Activated CD8-positive, alpha-beta T cell treated with anti-CD3 and anti-CD28 coated beads, Interleukin-2, amount 10 ng/mL, durations not matched to agents 7 days and 5 days (primary cell): ENCODE measurements around the gene IRS1. TPM values are rescaled to one million over a fixed set of nuclear protein-coding genes. Genes with fewer than 3 reads are reported as not detected.

Source experiments
- ATAC-seq: fragments of 150-1000 bp; cut with Tn5 transposase; one replicate; pipeline ENCODE4 v1.10.0; 2021; ENCODE audit warnings: moderate library complexity
- CTCF ChIA-PET: fragments of 350-600 bp; sonication (Branson Sonifier 250); formaldehyde crosslinking; loops from one replicate; lab custom pipeline; 2021; ENCODE audit warnings: antibody characterized with exemption; lab: Charles Lee
- POLR2A ChIA-PET: fragments of 350-600 bp; sonication (Branson Sonifier 250); formaldehyde crosslinking; loops from one replicate; lab custom pipeline; 2021; ENCODE audit warnings: antibody characterized with exemption; lab: Charles Lee
- DNase-seq: peaks from one replicate; pipeline ENCODE4 v3.0.0-alpha.2; 2020
- H3K27ac Mint-ChIP-seq: one replicate; pipeline ENCODE4 v1.8.0; 2021; ENCODE audit warnings: mild to moderate bottlenecking, mixed read lengths
- H3K27me3 Mint-ChIP-seq: one replicate; pipeline ENCODE4 v1.8.0; 2021; ENCODE audit warnings: low read depth, mixed read lengths
- H3K36me3 Mint-ChIP-seq: one replicate; pipeline ENCODE4 v1.8.0; 2021; ENCODE audit warnings: low read depth, mixed read lengths
- H3K4me1 Mint-ChIP-seq: one replicate; pipeline ENCODE4 v1.8.0; 2021; ENCODE audit warnings: low read depth, mixed read lengths
- H3K4me3 Mint-ChIP-seq: one replicate; pipeline ENCODE4 v1.8.0; 2021; ENCODE audit warnings: mild to moderate bottlenecking, mixed read lengths
- H3K9me3 Mint-ChIP-seq: one replicate; pipeline ENCODE4 v1.8.0; 2022; ENCODE audit warnings: mixed read lengths; ENCODE audit not compliant: insufficient read depth
- total RNA-seq, 2 experiments: library from RNA; stranded (reverse); gene quantifications; one replicate each; pipeline ENCODE4 v1.2.3, GENCODE V29; 2021

IRS1 gene
- total RNA-seq, 2 experiments from 2014 or later: 7.3 to 9.6 TPM

DNA sequence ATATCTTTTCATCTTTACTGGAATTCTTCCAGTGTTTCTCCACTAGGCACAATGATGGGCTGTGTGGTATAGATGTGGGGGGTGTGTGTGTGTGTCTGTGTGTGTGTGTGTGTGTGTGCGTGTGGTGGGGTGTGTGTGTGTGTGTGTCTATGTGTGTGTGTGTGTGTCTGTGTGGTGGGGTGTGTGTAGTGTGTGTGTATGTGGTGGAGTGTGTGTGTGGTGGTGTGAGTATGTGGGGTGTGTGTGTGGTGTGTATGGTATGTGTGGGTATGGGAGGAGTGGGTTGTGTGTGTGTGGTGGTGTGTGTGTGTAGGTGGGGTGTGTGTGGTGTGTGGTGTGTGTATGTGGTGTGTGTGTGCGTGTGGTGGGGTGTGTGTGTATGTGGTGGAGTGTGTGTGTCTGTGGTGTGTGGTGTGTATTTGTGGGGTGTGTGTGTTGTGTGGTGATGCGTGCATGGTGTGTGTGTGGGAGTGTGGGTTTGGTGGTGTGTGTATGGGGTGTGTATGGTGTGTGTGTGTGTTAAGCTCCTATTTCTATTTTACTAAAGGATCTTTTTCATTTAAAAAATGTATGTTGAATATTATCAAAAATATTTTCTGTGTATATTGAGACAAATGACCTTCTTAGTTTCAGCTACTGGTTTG is 84.2 kb downstream of the IRS1 start:
- DNase-seq: no peak
- CTCF ChIA-PET: no interaction called here
- no peak overlapping the region for H3K27ac Mint-ChIP-seq
- POLR2A ChIA-PET: no interaction called here
- H3K4me3 Mint-ChIP-seq: no peak overlapping the region
- no peaks in the 10 kb centered on the region for H3K9me3 Mint-ChIP-seq
- H3K4me1 Mint-ChIP-seq: no peaks in the 10 kb centered on the region
- no peaks in the 10 kb centered on the region for H3K36me3 Mint-ChIP-seq
- H3K27me3 Mint-ChIP-seq: peaks cover 13% of the 10 kb centered on the region
- ATAC-seq: no peak

DNA sequence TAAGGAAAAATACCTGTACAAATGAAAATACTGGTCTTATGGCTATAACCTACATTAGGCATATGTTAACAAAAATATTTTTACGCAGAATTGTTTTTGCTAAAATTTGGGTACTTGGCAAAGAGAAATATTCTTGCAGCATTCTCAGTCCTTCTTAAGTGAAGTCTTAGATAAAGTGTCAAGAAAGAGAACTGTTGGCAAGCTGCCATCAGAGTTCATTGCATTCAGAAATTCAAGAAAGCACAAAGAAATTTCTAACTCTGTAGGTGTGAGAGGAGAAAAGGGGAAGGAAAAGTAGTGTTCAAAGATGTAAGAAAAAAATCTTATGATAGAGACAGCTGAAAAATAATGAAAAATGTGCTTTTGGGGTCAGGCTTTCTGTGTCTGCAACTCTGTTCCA is 86.7 kb downstream of the IRS1 start:
- Mint-ChIP-seq H3K9me3 (no peaks in the 10 kb centered on the region), H3K27ac (no peak overlapping the region), H3K4me1 (no peaks in the 10 kb centered on the region), H3K27me3 (peaks cover 12% of the 10 kb centered on the region), H3K4me3 (no peak overlapping the region), H3K36me3 (no peaks in the 10 kb centered on the region)
- CTCF ChIA-PET: no interaction called here
- POLR2A ChIA-PET: no interaction called here
- ATAC-seq: no peak
- DNase-seq: no peak

DNA sequence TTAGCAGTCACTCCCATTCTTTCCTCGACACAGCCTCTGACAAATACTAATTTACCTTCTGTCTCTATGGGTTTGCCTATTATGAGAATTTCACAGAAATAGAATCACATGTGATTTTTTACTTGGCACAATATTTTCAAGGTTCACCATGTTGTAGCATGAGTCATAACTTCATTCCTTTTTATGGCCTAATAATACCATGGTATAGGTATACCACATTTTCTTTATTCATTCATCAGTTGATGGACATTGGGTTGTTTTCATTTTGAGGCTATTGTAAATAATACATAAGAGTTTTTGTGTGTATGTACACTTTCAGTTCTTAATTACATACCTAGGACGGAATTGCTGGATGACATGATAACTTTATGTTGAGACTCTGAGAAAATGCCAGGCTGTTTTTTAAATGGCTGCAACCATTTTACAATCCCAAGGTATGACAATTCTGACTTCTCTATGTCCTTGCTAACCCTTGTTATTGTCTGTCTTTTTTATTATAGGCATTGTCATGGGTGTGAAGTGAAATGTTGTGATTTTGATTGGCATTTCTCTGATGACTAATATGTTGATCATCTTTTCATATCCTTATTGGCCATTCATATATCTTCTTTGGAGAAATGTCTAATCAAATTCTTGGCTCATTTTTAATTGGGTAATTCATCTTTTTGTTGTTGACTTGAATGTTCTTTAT is 87.9 kb downstream of the IRS1 start:
- Mint-ChIP-seq H3K27ac (no peak overlapping the region), H3K9me3 (no peaks in the 10 kb centered on the region), H3K36me3 (no peaks in the 10 kb centered on the region), H3K4me1 (no peaks in the 10 kb centered on the region), H3K27me3 (peaks cover 12% of the 10 kb centered on the region), H3K4me3 (no peak overlapping the region)
- no peak for DNase-seq
- ChIA-PET POLR2A (no interaction called here), CTCF (no interaction called here)
- no peak for ATAC-seq

DNA sequence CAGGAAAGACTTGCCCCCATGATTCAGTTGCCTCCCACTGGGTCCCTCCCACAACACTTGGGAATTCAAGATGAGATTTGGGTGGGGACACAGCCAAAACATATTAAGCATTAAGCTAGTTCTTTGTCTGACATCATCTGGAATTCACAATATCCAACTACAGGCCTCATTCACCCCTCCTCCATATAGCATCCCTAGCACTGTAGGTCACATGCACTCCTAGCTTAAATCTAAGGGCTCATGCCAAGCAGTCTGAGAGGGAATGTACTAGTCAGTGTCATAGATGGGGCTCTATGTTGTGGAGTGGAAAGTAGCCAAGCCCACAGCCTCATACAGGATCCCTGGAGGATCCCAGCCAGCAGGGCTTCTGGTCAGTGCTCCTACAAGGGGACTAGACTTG is 92.1 kb downstream of the IRS1 start:
- CTCF ChIA-PET: no interaction called here
- ATAC-seq (no peak), DNase-seq (no peak)
- Mint-ChIP-seq H3K27ac (no peak overlapping the region), H3K4me3 (no peak overlapping the region), H3K27me3 (peaks cover 14% of the 10 kb centered on the region), H3K9me3 (no peaks in the 10 kb centered on the region), H3K36me3 (no peaks in the 10 kb centered on the region), H3K4me1 (no peaks in the 10 kb centered on the region)
- POLR2A ChIA-PET: no interaction called here

DNA sequence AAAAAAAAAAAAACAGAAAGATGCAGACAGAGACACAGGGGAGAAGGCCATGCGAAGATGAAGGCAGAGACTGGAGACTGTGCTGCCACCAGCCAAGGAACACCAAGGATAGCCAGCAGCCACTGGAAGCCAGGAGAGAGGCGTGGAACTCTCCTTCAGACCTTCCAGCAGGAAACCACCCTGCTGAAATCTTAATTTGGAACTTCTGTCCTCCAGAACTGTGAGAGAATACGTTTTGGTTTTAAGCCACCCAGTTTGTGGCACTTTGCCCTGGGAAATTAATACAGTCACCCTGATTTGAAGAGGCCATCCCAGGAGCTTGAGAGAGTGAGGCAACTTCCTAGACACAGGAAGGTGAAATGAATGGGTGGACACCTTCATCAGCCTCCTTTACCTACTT is 93.7 kb downstream of the IRS1 start:
- Mint-ChIP-seq H3K36me3 (no peaks in the 10 kb centered on the region), H3K27ac (no peak overlapping the region), H3K27me3 (peaks cover 16% of the 10 kb centered on the region), H3K9me3 (no peaks in the 10 kb centered on the region), H3K4me1 (peaks cover 3% of the 10 kb centered on the region), H3K4me3 (no peak overlapping the region)
- DNase-seq (no peak), ATAC-seq (no peak)
- POLR2A ChIA-PET: no interaction called here
- CTCF ChIA-PET: no interaction called here

DNA sequence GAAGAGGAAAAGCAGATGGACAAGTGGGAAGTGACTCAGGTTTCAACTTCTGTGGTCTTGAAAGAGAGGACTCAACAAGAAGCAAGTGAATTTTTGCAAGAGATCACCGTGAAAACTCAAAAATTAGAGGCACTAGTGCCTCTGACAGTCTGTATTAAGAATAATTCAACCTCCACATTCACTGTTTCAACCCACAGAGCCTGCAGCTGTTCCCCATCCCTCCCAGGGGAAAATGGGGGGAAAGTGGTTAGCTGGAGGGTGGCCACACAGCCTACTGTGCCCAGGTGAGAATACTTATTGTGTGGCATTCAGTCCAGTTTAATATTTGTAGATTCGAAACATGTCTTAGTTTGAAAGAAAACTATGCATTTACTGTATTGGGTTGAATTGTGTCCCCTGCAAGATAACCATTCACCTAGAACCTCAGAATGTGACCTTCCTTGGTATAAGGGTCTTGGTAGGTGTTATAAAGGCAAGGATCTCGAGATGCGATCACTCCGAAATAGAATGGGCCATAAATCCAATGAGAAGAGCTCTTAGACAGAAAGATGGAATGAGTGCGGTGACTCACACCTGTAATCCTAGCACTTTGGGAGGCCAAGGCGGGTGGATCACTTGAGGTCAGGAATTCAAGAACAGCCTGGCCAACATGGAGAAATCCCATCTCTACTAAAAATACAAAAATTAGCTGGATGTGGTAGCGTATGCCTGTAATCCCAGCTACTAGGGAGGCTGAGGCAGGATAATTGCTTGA is 94.3 kb downstream of the IRS1 start:
- Mint-ChIP-seq H3K36me3 (no peaks in the 10 kb centered on the region), H3K27me3 (peaks cover 17% of the 10 kb centered on the region), H3K4me1 (peaks cover 3% of the 10 kb centered on the region), H3K27ac (no peak overlapping the region), H3K4me3 (no peak overlapping the region), H3K9me3 (no peaks in the 10 kb centered on the region)
- ATAC-seq: no peak
- ChIA-PET CTCF (no interaction called here), POLR2A (no interaction called here)
- no peak for DNase-seq

DNA sequence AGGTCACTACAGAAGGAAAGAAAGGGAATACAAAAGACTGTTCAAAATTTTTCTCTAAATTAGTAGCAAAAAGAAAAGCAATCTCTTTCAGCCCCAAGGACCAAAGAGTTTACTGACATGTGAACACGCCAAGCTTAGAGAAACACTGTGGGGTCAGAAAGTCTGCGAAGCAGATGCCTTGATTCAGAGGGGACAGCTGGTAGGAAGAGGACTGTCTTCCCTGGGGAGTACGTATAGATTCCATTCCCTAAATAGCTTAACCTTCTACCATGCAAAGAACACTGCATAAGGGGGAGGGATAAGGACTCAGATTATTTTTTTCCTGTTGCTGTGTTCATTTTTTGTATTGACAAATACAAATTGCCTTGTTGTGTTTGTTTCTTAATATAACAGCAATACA is 96.1 kb downstream of the IRS1 start:
- Mint-ChIP-seq H3K4me1 (peaks cover 3% of the 10 kb centered on the region), H3K4me3 (no peak overlapping the region), H3K9me3 (no peaks in the 10 kb centered on the region), H3K36me3 (no peaks in the 10 kb centered on the region), H3K27ac (no peak overlapping the region), H3K27me3 (peaks cover 17% of the 10 kb centered on the region)
- ATAC-seq (no peak), DNase-seq (no peak)
- ChIA-PET CTCF (no interaction called here), POLR2A (no interaction called here)

DNA sequence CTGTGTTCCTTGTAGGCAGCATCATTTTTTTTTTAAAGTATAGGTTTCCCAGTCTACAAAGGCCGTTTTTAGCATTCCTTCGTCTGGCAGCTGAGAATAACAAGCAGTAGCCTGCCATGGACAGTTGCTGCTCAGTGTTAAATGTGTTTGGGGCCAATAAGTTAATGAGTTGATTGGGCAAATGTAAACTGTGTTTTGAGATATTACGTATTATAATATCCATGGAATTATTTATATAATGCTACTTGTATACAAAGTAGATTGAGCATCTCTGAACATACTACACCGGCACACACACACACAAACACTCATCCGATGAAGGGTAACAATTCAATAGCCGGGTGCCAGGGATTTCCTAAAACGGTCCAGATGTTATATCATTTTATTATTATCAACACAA is 97.2 kb downstream of the IRS1 start:
- POLR2A ChIA-PET: no interaction called here
- CTCF ChIA-PET: no interaction called here
- DNase-seq: no peak
- Mint-ChIP-seq H3K36me3 (no peaks in the 10 kb centered on the region), H3K9me3 (no peaks in the 10 kb centered on the region), H3K27me3 (peaks cover 14% of the 10 kb centered on the region), H3K4me3 (no peak overlapping the region), H3K4me1 (peaks cover 3% of the 10 kb centered on the region), H3K27ac (no peak overlapping the region)
- no peak for ATAC-seq

DNA sequence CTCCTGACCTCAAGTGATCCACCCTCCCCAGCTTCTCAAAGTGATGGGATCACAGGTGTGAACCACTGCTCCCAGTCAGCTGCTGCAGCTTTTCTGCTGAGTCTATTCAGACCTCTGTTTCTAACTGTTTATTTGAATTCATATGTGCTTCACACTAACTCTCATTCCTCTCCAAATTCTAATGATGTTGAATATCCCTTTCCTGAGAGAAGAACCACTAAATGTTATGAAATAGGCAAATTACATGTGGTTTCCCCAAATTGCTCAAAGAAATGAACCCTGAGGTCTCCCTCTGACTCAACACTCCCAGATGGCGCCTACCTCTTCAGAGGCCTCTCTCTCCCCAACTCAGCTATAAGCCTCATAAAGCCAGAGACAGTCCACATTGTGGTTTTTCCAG is 98.6 kb downstream of the IRS1 start:
- H3K36me3 Mint-ChIP-seq: no peaks in the 10 kb centered on the region
- no peak for ATAC-seq
- ChIA-PET POLR2A (no interaction called here), CTCF (interaction anchor here (0.8 kb wide), 2 partner anchors 86 to 1036 kb away, joined by 3 read pairs; no protein-coding TSS in a partner anchor)
- no peak overlapping the region for H3K27ac Mint-ChIP-seq
- DNase-seq: no peak
- no peak overlapping the region for H3K4me3 Mint-ChIP-seq
- H3K9me3 Mint-ChIP-seq: no peaks in the 10 kb centered on the region
- peaks cover 14% of the 10 kb centered on the region for H3K27me3 Mint-ChIP-seq
- peaks cover 3% of the 10 kb centered on the region for H3K4me1 Mint-ChIP-seq

DNA sequence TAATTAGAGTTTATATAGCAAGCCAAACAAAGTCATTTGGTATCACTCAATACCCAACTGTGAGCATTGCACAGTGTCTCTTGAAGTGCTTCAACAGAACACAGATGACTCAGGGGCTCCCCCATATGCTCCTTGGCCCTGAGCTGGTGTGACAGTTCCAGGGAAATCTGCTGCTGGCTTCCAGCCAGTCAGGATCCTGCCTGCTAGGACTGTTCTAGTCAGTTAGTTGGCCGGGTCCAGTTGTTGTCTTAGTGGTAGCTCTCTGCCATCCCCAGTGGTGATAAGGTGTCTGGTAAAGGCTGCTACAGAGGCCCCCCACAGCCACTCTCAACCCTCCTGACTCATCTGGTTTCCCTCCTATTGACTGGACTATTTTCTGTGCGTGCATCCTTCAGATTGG is 100.3 kb downstream of the IRS1 start:
- Mint-ChIP-seq H3K9me3 (no peaks in the 10 kb centered on the region), H3K36me3 (no peaks in the 10 kb centered on the region), H3K4me3 (no peak overlapping the region), H3K27me3 (peaks cover 12% of the 10 kb centered on the region), H3K4me1 (peaks cover 3% of the 10 kb centered on the region), H3K27ac (no peak overlapping the region)
- ChIA-PET POLR2A (no interaction called here), CTCF (no interaction called here)
- no peak for ATAC-seq
- DNase-seq: no peak

DNA sequence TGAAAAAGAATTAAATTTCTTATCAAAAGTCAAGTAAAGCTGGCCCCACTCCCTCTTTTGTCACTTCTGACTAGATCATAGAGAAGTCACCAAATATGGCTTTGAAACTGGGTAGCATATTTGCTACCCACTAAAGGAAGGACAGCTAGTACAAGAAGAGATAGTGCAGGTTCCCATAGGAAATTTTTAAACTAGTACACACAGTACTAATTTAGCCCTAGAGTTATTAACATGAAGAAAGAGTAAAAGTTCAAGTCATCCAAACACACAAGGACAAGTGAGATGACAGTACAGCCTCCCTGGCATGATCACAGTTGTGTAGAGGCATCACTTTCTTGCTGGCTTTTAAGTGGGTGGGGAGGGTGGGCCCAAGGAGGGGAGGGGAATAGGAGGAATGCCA is 100.9 kb downstream of the IRS1 start:
- ATAC-seq: no peak
- no peak for DNase-seq
- Mint-ChIP-seq H3K4me1 (peaks cover 3% of the 10 kb centered on the region), H3K27me3 (peaks cover 10% of the 10 kb centered on the region), H3K9me3 (no peaks in the 10 kb centered on the region), H3K27ac (no peak overlapping the region), H3K4me3 (no peak overlapping the region), H3K36me3 (no peaks in the 10 kb centered on the region)
- CTCF ChIA-PET: no interaction called here
- POLR2A ChIA-PET: no interaction called here

DNA sequence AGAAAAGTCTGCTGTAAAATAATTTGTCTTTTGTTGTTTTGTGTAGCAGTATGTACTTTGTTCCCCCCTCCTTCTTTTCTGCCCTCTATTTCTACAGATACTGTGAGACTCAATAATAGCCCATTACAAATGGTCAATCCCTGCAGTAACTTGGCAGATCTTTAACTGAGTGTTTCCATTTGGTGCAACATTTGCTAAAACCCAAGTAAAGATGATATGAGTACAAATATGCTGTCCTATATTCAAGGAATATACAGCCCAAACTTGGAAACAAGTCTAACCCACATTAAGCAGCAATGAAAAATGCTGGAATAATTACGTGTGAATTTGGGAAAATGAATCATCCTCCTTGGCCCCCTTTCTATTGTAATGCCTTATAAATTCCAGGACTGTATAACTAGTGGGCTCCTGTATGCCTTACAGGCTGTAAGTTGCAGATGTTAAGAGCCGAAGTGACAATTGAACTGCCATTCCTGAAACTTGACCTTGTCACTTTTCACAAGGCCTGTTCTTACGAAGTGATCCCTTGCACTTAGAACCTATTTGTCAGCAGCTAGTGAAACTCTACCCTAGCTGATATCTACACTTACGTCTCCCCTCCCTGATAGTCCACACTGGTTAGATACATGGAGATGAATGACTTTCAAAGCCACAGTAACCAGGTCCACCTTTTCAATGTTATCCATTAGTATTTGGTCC is 104.9 kb downstream of the IRS1 start:
- ATAC-seq: no peak

More for the DNA sequence above, 104.9 kb downstream of the IRS1 start:
- no peak overlapping the region for H3K4me3 Mint-ChIP-seq
- H3K27ac Mint-ChIP-seq: no peak overlapping the region
- no peak for DNase-seq
- H3K27me3 Mint-ChIP-seq: peaks cover 5% of the 10 kb centered on the region
- H3K9me3 Mint-ChIP-seq: no peaks in the 10 kb centered on the region
- H3K4me1 Mint-ChIP-seq: peaks cover 18% of the 10 kb centered on the region
- no peaks in the 10 kb centered on the region for H3K36me3 Mint-ChIP-seq
- ChIA-PET CTCF (no interaction called here), POLR2A (no interaction called here)
